ENCODE measurements around the gene HEATR5B. TPM values are rescaled to one million over a fixed set of nuclear protein-coding genes. Genes with fewer than 3 reads are reported as not detected.

The HEATR5B gene
- total RNA-seq, 1 donor from 2014 or later = 25.9 TPM

DNA sequence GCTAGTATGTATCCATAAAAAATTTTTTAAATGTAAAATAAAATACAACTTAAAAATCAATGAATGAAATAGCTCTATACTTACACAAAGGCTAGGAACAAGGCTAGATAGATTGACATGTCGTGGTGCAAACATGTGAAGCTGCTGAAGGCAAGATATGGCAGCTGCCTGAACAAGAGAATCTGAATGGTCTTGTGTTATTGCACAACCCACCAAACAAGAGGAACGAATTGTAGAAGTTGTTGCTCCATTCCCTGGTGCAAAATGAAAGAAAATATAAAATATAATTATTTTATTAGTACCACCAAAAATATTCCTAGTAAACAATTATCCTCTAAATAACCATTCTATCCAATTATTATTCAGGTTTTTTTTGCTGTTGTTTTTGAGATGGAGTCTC lies 46.4 kb downstream of the HEATR5B start:
- no peaks in the 10 kb centered on the region for H3K27me3 ChIP-seq (ENCODE audit: control insufficient read depth, insufficient read depth, low read length)
- DNase-seq (ENCODE audit: low read depth) = no peak
- H3K4me3 ChIP-seq (ENCODE audit: low read depth, low read length) = no peak overlapping the region
- H3K36me3 ChIP-seq (ENCODE audit: control insufficient read depth, insufficient read depth, low read length) = no peaks in the 10 kb centered on the region
- TF ChIP-seq, protein P1, sequence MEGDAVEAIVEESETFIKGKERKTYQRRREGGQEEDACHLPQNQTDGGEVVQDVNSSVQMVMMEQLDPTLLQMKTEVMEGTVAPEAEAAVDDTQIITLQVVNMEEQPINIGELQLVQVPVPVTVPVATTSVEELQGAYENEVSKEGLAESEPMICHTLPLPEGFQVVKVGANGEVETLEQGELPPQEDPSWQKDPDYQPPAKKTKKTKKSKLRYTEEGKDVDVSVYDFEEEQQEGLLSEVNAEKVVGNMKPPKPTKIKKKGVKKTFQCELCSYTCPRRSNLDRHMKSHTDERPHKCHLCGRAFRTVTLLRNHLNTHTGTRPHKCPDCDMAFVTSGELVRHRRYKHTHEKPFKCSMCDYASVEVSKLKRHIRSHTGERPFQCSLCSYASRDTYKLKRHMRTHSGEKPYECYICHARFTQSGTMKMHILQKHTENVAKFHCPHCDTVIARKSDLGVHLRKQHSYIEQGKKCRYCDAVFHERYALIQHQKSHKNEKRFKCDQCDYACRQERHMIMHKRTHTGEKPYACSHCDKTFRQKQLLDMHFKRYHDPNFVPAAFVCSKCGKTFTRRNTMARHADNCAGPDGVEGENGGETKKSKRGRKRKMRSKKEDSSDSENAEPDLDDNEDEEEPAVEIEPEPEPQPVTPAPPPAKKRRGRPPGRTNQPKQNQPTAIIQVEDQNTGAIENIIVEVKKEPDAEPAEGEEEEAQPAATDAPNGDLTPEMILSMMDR (IDR thresholded peaks at IDR 0.05; ENCODE audit: insufficient read depth, low read length, poor library complexity, severe bottlenecking) = no peak

DNA sequence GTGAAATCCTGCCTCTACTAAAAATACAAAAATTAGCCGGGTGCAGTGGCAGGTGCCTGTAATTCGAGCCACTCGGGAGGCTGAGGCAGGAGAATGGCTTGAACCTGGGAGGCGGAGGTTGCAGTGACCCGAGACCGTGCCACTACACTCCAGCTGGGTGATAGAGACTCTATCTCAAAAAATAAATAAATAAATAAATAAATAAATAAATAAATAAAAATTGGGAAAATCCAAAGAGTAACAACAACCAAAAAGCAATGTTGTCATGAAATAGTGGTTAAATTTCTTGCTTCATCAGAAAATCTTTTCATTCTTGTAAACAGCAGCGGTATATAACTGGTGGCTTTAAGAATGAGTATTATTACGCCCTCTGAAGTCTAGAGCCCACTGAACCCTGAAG lies 54.4 kb downstream of the HEATR5B start:
- TF ChIP-seq, protein P1 (IDR thresholded peaks at IDR 0.05; ENCODE audit: insufficient read depth, low read length, poor library complexity, severe bottlenecking) = no peak
- DNase-seq (ENCODE audit: low read depth) = no peak
- Histone ChIP-seq H3K4me3 (ENCODE audit: low read depth, low read length) (no peak overlapping the region), H3K27me3 (ENCODE audit: control insufficient read depth, insufficient read depth, low read length) (no peaks in the 10 kb centered on the region), H3K36me3 (ENCODE audit: control insufficient read depth, insufficient read depth, low read length) (no peaks in the 10 kb centered on the region)

DNA sequence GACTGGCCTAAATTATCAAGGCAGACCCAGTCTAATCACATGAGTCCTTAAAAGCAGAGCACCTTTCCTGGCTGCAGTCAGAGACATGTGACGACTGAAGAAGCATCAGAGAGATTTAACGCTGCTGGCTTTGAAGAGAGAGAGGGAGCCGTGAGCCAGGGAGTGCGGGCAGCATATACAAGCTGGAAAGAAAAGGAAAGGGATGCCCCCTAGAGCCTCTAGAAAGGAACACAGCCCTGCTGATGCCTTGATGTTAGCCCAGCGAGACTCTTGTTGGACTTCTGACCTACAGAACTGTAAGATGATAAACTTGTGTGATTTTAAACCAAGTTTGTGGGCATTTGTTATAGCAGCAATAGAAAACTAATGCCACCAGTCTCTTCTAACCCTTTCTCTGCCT lies 58.1 kb downstream of the HEATR5B start:
- TF ChIP-seq, protein P1 (IDR thresholded peaks at IDR 0.05; ENCODE audit: insufficient read depth, low read length, poor library complexity, severe bottlenecking) = no peak
- H3K36me3 ChIP-seq (ENCODE audit: control insufficient read depth, insufficient read depth, low read length) = no peaks in the 10 kb centered on the region
- no peaks in the 10 kb centered on the region for H3K27me3 ChIP-seq (ENCODE audit: control insufficient read depth, insufficient read depth, low read length)

DNA sequence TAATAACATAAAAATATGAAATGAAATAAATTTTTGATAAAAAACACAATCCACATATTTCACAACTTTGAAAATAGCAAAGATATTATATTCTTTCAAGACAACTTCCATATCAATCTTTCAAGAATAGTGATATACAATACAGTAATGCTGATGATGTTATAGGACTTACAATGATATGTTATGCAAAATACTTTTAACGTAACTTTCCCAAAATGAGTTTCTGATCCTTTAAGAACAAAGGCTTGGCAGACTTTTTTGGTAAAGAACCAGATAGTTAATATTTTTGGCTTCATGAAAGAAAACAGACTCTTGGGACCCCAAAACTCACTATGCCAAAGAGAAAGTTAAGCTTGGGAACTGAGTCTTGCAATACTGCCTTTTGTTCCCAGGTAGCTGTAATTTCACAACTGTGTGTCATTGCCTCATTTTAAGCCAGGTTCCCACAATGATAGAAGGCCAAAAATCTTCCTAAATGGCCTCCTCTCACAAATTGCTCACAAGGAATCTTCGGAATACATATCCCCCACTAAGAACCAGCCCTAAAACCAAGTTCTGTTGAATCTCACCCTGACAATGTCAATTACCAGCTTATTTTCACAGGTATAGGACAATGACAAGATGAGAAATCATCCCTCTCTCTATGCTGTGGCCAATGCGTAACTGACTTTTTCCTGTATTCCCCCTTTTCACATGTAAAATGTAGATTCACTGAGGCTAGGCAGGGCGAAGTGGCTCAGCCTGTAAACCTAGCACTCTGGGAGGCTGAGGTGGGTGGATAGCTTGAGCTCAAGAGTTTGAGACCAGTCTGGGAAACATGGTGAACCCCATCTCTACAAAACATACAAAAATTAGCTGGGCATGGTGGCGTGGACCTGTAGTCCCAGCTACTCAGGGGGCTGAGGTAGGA lies 63.0 kb downstream of the HEATR5B start:
- TF ChIP-seq, protein P1 (IDR thresholded peaks at IDR 0.05; ENCODE audit: insufficient read depth, low read length, poor library complexity, severe bottlenecking) = no peak
- no peak for DNase-seq (ENCODE audit: low read depth)
- H3K4me3 ChIP-seq (ENCODE audit: low read depth, low read length) = no peak overlapping the region
- no peaks in the 10 kb centered on the region for H3K36me3 ChIP-seq (ENCODE audit: control insufficient read depth, insufficient read depth, low read length)
- H3K27me3 ChIP-seq (ENCODE audit: control insufficient read depth, insufficient read depth, low read length) = no peaks in the 10 kb centered on the region

More for the DNA sequence above, 58.1 kb downstream of the HEATR5B start:
- no peak for DNase-seq (ENCODE audit: low read depth)
- H3K4me3 ChIP-seq (ENCODE audit: low read depth, low read length) = no peak overlapping the region

DNA sequence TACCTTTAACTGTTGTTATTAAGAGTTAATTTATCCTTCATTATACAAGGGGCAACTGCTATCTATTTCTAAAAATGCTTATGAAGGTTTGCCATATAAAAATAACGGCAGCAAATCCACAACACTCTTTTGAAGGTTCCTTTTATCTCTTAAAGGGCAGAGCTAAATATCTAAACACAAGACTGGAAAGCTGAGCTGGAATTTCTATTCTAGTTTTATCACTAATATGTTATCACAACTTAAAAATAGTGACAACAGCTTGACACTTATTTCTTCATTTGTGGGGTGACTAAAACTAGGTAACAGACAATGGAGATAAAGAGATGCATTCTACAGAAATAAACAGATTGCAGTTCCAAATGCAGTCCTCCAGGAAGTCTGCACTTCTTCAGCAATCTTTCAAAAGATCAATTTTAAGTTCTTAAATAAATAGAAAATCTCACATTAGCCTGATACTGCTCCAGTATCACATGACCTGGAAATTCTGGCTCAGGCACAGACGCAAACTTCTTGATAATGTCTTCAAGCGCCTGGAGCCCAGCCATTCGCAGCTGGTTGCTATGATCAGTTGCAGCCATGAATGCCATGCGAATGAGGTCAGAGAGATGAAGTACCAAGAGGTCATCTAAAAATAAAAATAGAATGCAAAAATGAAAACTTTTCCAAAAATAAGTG lies 63.8 kb downstream of the HEATR5B start:
- DNase-seq (ENCODE audit: low read depth) = no peak
- Histone ChIP-seq H3K27me3 (ENCODE audit: control insufficient read depth, insufficient read depth, low read length) (no peaks in the 10 kb centered on the region), H3K4me3 (ENCODE audit: low read depth, low read length) (no peak overlapping the region), H3K36me3 (ENCODE audit: control insufficient read depth, insufficient read depth, low read length) (no peaks in the 10 kb centered on the region)
- TF ChIP-seq, protein P1 (IDR thresholded peaks at IDR 0.05; ENCODE audit: insufficient read depth, low read length, poor library complexity, severe bottlenecking) = no peak

Data from kidney epithelial cell (primary cell).